DND-41 (cell line): ENCODE measurements around the gene NPB.

Experiments used
- ATAC-seq: fragments of 200-7000 bp; cut with Tn5 transposase; 3 replicates; pipeline ENCODE4 v1.9.1; 2021; ENCODE audit warnings: low read depth; ENCODE audit not compliant: insufficient read depth
- DNase-seq: peaks from one replicate; pipeline ENCODE4 v3.0.0-alpha.2; 2020
- H2AFZ ChIP-seq: 2 replicates; pipeline ENCODE4 v1.6.0; 2012; ENCODE audit warnings: low read depth, low read length
- H3K27ac ChIP-seq: 2 replicates; pipeline ENCODE4 v1.5.1; 2012; ENCODE audit warnings: low read length, inconsistent platforms
- H3K27me3 ChIP-seq: fragments of 200-600 bp; sonication (generic); 2 replicates; pipeline ENCODE4 v1.6.0; 2012; ENCODE audit warnings: low read length, mild to moderate bottlenecking, inconsistent platforms; ENCODE audit not compliant: insufficient read depth, poor library complexity
- H3K36me3 ChIP-seq: 2 replicates; pipeline ENCODE4 v1.5.1; 2012; ENCODE audit warnings: low read length, inconsistent platforms; ENCODE audit not compliant: insufficient read depth
- H3K4me1 ChIP-seq: 2 replicates; pipeline ENCODE4 v1.5.1; 2012; ENCODE audit warnings: mild to moderate bottlenecking, low read length; ENCODE audit not compliant: insufficient read depth
- H3K4me2 ChIP-seq: 2 replicates; pipeline ENCODE4 v1.6.0; 2012; ENCODE audit warnings: mild to moderate bottlenecking, moderate library complexity, low read length, inconsistent platforms; ENCODE audit not compliant: insufficient read depth
- H3K4me3 ChIP-seq, 2 experiments: fragments of 200-600 bp in 1 of 2; shearing (Covaris generic) in 1 of 2; 2 replicates each; pipeline ENCODE4 v1.5.1; 2012 to 2016; ENCODE audit warnings: inconsistent platforms in 2 of 2, low read length in 2 of 2, mild to moderate bottlenecking in 2 of 2, low read depth in 1 of 2, moderate library complexity in 1 of 2
- H3K79me2 ChIP-seq: 2 replicates; pipeline ENCODE4 v1.6.0; 2012; ENCODE audit warnings: low read length, inconsistent platforms; ENCODE audit not compliant: insufficient read depth
- H3K9ac ChIP-seq: 2 replicates; pipeline ENCODE4 v1.6.0; 2012; ENCODE audit warnings: low read depth, mild to moderate bottlenecking, inconsistent platforms, low read length, moderate library complexity
- H3K9me3 ChIP-seq: 2 replicates; pipeline ENCODE4 v1.5.1; 2012; ENCODE audit warnings: low read length, moderate library complexity, mild to moderate bottlenecking, inconsistent platforms; ENCODE audit not compliant: insufficient read depth, severe bottlenecking
- H4K20me1 ChIP-seq: 2 replicates; pipeline ENCODE4 v1.6.0; 2012; ENCODE audit warnings: low read length; ENCODE audit not compliant: insufficient read depth
- EZH2 ChIP-seq: IDR thresholded peaks from 3 replicates; pipeline ENCODE4 v1.6.1; 2012; ENCODE audit warnings: borderline replicate concordance, low read depth, mild to moderate bottlenecking, moderate library complexity, low read length, inconsistent platforms; ENCODE audit not compliant: severe bottlenecking
- TF ChIP-seq, protein P1 (sequence below): IDR thresholded peaks from 2 replicates; pipeline ENCODE4 v1.5.1; 2012; ENCODE audit warnings: borderline replicate concordance, low read length, moderate library complexity, mild to moderate bottlenecking; ENCODE audit not compliant: poor library complexity, severe bottlenecking; ENCODE audit errors: extremely low read depth

Gene NPB

DNA sequence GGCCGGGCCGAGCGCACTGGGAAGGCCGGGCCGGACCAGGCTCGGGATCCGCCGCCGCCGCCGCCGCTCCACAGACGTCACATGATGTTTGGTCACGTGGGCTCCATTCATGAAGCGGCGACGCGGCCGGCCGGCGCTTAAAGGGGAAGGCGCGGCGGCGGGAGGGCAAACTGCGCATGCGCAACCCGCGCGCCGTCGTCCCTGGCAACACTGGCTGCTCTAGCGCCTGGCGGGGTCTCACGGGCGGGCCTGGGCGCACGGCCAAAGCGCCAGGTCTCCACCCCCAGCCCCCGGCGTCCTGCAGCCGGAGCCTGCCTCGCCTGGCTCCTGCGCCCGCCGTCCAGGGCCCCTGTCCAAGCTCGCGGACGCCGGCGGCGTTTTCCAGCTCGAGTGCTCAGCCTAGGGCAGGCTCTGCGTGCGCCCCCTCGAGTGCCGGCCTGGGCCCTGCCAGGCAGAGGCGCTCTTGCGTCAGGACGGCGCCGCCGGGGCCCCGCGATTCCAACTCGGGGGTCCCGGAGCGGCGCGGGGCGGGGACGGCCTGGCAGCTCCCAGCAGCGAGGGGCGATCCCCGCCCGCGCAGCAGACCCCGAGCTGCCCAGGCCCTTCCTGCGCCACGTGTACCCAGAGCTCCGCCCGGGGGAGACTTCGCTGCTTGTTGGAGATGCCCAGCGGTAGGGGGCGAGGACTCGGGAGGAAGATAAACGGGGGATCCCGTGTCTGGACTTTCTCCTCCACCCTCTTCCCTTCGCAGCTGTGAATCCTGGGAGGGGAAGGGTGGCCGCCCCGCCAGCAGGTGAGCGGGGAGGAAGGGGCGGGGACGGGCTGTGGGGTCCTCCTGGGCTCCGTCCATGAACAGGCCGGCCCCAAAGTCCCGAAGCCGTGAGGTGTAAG lies 25.9 kb downstream of the NPB start, which contains the start of gene MAFG:
Gene MAFG, minus strand, starts transcription at position 83 of the 891 bp plus-strand sequence. CDS start 4,550 bp downstream, outside the sequence.
- peak within 1 kb of the TSS; percentile 72 for H3K27ac ChIP-seq
- H3K9ac ChIP-seq: peak within 1 kb of the TSS; percentile 88
- TF ChIP-seq, protein P1, sequence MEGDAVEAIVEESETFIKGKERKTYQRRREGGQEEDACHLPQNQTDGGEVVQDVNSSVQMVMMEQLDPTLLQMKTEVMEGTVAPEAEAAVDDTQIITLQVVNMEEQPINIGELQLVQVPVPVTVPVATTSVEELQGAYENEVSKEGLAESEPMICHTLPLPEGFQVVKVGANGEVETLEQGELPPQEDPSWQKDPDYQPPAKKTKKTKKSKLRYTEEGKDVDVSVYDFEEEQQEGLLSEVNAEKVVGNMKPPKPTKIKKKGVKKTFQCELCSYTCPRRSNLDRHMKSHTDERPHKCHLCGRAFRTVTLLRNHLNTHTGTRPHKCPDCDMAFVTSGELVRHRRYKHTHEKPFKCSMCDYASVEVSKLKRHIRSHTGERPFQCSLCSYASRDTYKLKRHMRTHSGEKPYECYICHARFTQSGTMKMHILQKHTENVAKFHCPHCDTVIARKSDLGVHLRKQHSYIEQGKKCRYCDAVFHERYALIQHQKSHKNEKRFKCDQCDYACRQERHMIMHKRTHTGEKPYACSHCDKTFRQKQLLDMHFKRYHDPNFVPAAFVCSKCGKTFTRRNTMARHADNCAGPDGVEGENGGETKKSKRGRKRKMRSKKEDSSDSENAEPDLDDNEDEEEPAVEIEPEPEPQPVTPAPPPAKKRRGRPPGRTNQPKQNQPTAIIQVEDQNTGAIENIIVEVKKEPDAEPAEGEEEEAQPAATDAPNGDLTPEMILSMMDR: peak; percentile 75
- TF ChIP-seq EZH2: no peak
- H3K36me3 ChIP-seq: peaks cover 5% of the 10 kb centered on the region; the same call in 1 of the 2 replicates
- peak within 1 kb of the TSS; percentile 90 for H3K4me2 ChIP-seq
- DNase-seq (peak; percentile 91), ATAC-seq (peak; percentile 81)
- peaks cover 37% of the 10 kb centered on the region for H4K20me1 ChIP-seq
- no peaks in the 10 kb centered on the region for H3K9me3 ChIP-seq
- peaks cover 46% of the 10 kb centered on the region for H3K79me2 ChIP-seq
- peak within 1 kb of the TSS; percentile 97 for H2AFZ ChIP-seq
- H3K4me1 ChIP-seq: peaks cover 47% of the 10 kb centered on the region
- H3K27me3 ChIP-seq: no peaks in the 10 kb centered on the region
- peak within 1 kb of the TSS; percentile 75 to 90 for H3K4me3 ChIP-seq

DNA sequence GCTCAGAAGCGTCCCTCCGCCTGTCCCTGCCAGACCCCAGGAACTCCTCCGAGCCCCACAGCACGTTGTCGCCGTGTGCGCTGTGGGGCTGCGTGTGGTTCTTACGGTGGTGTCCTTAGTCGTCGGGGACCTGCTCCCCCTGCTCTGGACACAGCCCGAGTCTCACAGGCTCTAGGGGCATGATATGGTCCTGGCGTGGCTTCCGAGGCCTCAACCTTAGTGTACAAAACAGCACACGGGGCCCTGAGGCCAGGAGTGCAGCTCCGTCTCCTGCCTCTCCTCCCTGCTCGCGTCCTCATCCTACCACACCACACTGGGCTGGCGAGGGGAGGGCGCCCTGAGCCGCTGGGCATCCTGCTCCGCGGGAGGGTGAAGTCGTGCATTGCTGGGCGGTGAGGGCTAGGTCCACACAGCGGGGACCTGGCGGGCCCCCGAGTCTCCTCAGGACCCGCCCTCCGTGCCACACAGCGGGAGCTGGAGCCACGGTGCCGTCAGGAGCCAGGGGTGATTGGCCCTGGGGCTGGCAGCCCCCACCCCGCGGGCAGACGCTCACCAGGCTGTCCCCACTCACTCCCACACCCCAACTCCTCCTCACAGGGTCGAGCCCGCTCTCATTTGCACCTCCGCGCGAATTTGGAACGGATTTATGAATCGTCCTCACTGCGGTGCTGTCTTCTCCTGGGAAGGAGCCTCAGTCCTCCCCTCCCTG lies 26.7 kb downstream of the NPB start:
- Histone ChIP-seq H3K27ac (no peak overlapping the region), H4K20me1 (peaks cover 30% of the 10 kb centered on the region), H3K4me1 (peaks cover 45% of the 10 kb centered on the region), H3K4me2 (peak overlapping the region; percentile 90), H3K4me3 (peak overlapping the region; percentile 60 to 75; a peak in 3 of 4 replicates), H3K36me3 (peaks cover 2% of the 10 kb centered on the region; the same call in 1 of the 2 replicates), H3K27me3 (no peaks in the 10 kb centered on the region), H3K9me3 (no peaks in the 10 kb centered on the region), H2AFZ (peak overlapping the region; percentile 97; the same call in 1 of the 2 replicates), H3K9ac (peak overlapping the region; percentile 88), H3K79me2 (peaks cover 38% of the 10 kb centered on the region)
- TF ChIP-seq, protein P1: no peak
- TF ChIP-seq EZH2: no peak
- DNase-seq (no peak), ATAC-seq (no peak)

DNA sequence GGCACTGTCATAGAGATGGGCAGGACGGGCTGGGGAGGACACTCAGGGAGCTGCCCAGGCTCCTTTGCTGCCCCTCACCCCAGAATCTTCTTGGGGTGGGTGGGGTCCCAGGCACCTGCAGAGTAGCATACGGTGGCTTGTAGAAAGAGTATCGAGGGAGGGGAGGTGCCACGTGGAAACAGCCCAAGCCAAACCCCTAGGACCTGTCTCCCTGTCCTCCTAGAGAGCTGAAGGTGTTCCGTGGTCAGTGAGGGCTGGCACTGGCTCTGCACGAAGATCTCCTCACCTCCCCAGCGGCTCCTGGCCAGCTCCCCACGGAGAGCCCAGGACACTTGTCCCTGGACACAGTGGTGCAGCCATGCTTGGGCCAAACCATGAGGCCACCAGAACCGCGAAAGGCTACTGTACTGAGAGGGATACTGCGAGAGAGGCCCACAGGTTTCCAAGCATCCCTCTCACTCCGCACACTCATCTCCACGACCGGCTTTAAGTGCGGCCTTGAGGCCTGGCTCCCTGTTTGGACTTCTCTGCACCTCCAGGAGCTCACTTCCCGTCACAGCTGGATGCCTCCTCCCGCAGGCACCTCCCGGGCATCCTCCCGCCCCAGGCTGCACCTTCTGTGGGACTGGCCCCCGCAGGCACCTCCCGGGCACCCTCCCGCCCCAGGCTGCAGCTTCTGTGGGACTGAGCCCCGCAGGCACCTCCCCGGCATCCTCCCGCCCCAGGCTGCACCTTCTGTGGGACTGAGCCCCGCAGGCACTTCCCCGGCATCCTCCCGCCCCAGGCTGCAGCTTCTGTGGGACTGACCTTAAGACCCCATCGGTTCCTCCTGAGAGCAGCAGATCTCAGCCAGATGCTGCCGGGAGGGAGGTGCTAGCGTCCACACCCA lies 27.5 kb downstream of the NPB start:
- Histone ChIP-seq H3K36me3 (no peaks in the 10 kb centered on the region; the same call in 1 of the 2 replicates), H3K27me3 (no peaks in the 10 kb centered on the region), H3K27ac (no peak overlapping the region), H3K4me2 (peak overlapping the region; percentile 90), H2AFZ (no peak overlapping the region), H3K79me2 (peaks cover 30% of the 10 kb centered on the region), H3K4me3 (0 out of 4 replicates have a peak overlapping the region, but pooled peaks of 1 of the 2 experiments have one; percentile 75), H3K9ac (peak overlapping the region; percentile 88; the same call in 1 of the 2 replicates), H3K4me1 (peaks cover 37% of the 10 kb centered on the region), H4K20me1 (peaks cover 22% of the 10 kb centered on the region), H3K9me3 (no peaks in the 10 kb centered on the region)
- no peak for ATAC-seq
- no peak for DNase-seq
- TF ChIP-seq, protein P1: no peak
- no peak for TF ChIP-seq EZH2
